Fibroblast of lung (primary cell): Measurements from ENCODE around the gene GK. TPM values are rescaled to one million over a fixed set of nuclear protein-coding genes. Genes with fewer than 3 reads are reported as not detected.
A peak's percentile ranks its signal among the peaks of the same experiment; 100 is the strongest.
"Not testable (repeated sequence)": the region's sequence is repeated elsewhere in the genome, so short reads cannot be mapped to it uniquely, and the experiment has no call there.

Experiments used
- DNase-seq, 2 donors: peaks; one replicate each; pipeline versions ENCODE4 v3.0.0 to v3.0.0-alpha.2; 2010; ENCODE audit warnings: low read depth in 2 of 2
- H2AFZ ChIP-seq: 2 replicates; pipeline ENCODE4 v1.5.1; 2012; ENCODE audit warnings: low read length, control low read depth, inconsistent platforms
- H3K27ac ChIP-seq: 2 replicates; pipeline ENCODE4 v1.5.1; 2011; ENCODE audit warnings: low read length, control low read depth; ENCODE audit not compliant: insufficient read depth
- H3K27me3 ChIP-seq: 2 replicates; pipeline ENCODE4 v1.5.1; 2011; ENCODE audit warnings: mild to moderate bottlenecking, low read length; ENCODE audit not compliant: control insufficient read depth, insufficient read depth
- H3K36me3 ChIP-seq: 2 replicates; pipeline ENCODE4 v1.5.1; 2011; ENCODE audit warnings: low read length; ENCODE audit not compliant: control insufficient read depth, insufficient read depth
- H3K4me1 ChIP-seq: 2 replicates; pipeline ENCODE4 v1.5.1; 2011; ENCODE audit warnings: low read length; ENCODE audit not compliant: control insufficient read depth, insufficient read depth; ENCODE audit errors: extremely low read depth
- H3K4me2 ChIP-seq: 2 replicates; pipeline ENCODE4 v1.5.1; 2011; ENCODE audit warnings: low read length, control low read depth; ENCODE audit not compliant: insufficient read depth; ENCODE audit errors: extremely low read depth
- H3K4me3 ChIP-seq, 4 experiments: fragments of 200-600 bp in 1 of 4; sonication (generic) in 1 of 4; replicated peaks in 1 of 4; 2 replicates each; pipeline ENCODE4 v1.5.1; 2011 to 2016; ENCODE audit warnings: low read length in 4 of 4, low read depth in 3 of 4, mild to moderate bottlenecking in 3 of 4, control low read depth in 2 of 4, inconsistent platforms in 1 of 4, mixed read lengths in 1 of 4; ENCODE audit not compliant: insufficient read depth in 1 of 4; ENCODE audit errors: control extremely low read depth in 1 of 4
- H3K79me2 ChIP-seq: 2 replicates; pipeline ENCODE4 v1.5.1; 2012; ENCODE audit warnings: mild to moderate bottlenecking, low read length, inconsistent platforms; ENCODE audit not compliant: control insufficient read depth, insufficient read depth
- H3K9ac ChIP-seq: 2 replicates; pipeline ENCODE4 v1.5.1; 2011; ENCODE audit warnings: mild to moderate bottlenecking, low read length, control low read depth; ENCODE audit not compliant: insufficient read depth
- H3K9me3 ChIP-seq: 2 replicates; pipeline ENCODE4 v1.5.1; 2012; ENCODE audit warnings: low read depth, low read length; ENCODE audit not compliant: control insufficient read depth, insufficient read depth
- H4K20me1 ChIP-seq: 2 replicates; pipeline ENCODE4 v1.5.1; 2011; ENCODE audit warnings: low read length; ENCODE audit not compliant: control insufficient read depth, insufficient read depth; ENCODE audit errors: extremely low read depth
- EZH2 ChIP-seq: IDR thresholded peaks from 2 replicates; pipeline ENCODE4 v1.5.1; 2012; ENCODE audit warnings: low read length, control low read depth, mild to moderate bottlenecking; ENCODE audit errors: missing control alignments
- polyA plus RNA-seq, 2 donors: library from polyadenylated mRNA; depleted of rRNA in 1 of 2; stranded (reverse) in 1 of 2; unstranded in 1 of 2; fragments of >200 nt; gene quantifications; 2 replicates each; pipeline ENCODE4 v1.2.1, GENCODE V29; 2011 to 2012; ENCODE audit warnings: missing spikeins in 1 of 2
- total RNA-seq: library from RNA; depleted of rRNA; stranded (reverse); fragments of >200 nt; gene quantifications from 2 replicates; pipeline ENCODE4 v1.2.1, GENCODE V29; 2014
- TF ChIP-seq, protein P1 (sequence below), 2 donors: IDR thresholded peaks in 1 of 2; conservative IDR thresholded peaks in 1 of 2; 1 replicate in 1 of 2; 2 replicates in 1 of 2; pipeline ENCODE4 v1.5.1; 2011 to 2012; ENCODE audit warnings: low read length in 2 of 2, control low read depth in 1 of 2, inconsistent platforms in 1 of 2, low read depth in 1 of 2, mild to moderate bottlenecking in 1 of 2

Gene GK
- total and polyA plus RNA-seq, 2 donors (not counting 1 experiment from before 2014, with no cell fraction given): 11.9 to 44.4 TPM

GRCh38 chrX:30622361-30622760 lies 30.9 kb upstream of the GK start:
- no peaks in the 10 kb centered on the region for H3K27me3 ChIP-seq
- no peak overlapping the region for H3K27ac ChIP-seq
- H3K79me2 ChIP-seq: no peaks in the 10 kb centered on the region
- TF ChIP-seq EZH2: no peak
- TF ChIP-seq, protein P1, sequence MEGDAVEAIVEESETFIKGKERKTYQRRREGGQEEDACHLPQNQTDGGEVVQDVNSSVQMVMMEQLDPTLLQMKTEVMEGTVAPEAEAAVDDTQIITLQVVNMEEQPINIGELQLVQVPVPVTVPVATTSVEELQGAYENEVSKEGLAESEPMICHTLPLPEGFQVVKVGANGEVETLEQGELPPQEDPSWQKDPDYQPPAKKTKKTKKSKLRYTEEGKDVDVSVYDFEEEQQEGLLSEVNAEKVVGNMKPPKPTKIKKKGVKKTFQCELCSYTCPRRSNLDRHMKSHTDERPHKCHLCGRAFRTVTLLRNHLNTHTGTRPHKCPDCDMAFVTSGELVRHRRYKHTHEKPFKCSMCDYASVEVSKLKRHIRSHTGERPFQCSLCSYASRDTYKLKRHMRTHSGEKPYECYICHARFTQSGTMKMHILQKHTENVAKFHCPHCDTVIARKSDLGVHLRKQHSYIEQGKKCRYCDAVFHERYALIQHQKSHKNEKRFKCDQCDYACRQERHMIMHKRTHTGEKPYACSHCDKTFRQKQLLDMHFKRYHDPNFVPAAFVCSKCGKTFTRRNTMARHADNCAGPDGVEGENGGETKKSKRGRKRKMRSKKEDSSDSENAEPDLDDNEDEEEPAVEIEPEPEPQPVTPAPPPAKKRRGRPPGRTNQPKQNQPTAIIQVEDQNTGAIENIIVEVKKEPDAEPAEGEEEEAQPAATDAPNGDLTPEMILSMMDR (conservative IDR thresholded peaks at IDR 0.05 in 1 of 2, IDR thresholded peaks at IDR 0.05 in 1 of 2; ENCODE audit: low read depth in 1 of 2, low read length in 2 of 2): no peak
- H3K4me2 ChIP-seq: no peak overlapping the region
- no peak for DNase-seq
- H3K4me1 ChIP-seq: no peaks in the 10 kb centered on the region
- no peak overlapping the region for H3K4me3 ChIP-seq
- no peaks in the 10 kb centered on the region for H4K20me1 ChIP-seq
- H2AFZ ChIP-seq: no peak overlapping the region
- no peak overlapping the region for H3K9ac ChIP-seq
- no peaks in the 10 kb centered on the region for H3K9me3 ChIP-seq
- H3K36me3 ChIP-seq: no peaks in the 10 kb centered on the region

DNA sequence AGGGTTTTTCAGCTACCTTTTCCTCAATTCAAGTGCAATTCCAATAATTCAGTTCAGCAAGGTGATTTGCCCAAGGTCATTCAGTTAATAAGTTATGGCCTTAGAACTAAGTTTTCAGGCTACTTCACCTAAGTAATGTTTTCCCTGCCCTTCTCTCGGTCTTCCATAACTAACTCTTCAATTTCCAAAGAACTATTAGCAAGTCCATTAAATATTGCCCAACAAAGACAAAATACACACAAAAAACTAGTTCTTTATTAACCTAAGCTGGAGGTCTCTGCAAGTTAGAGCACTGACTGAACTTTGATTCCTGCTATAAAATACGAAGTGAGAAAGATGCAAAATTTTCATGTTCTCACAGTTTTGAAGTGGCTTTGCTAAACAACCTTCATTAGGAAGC lies 26.8 kb upstream of the GK start:
- H4K20me1 ChIP-seq: no peaks in the 10 kb centered on the region
- H3K4me3 ChIP-seq: no peak overlapping the region
- no peaks in the 10 kb centered on the region for H3K27me3 ChIP-seq
- no peak overlapping the region for H3K9ac ChIP-seq
- H3K9me3 ChIP-seq: no peaks in the 10 kb centered on the region
- no peaks in the 10 kb centered on the region for H3K36me3 ChIP-seq
- DNase-seq: no peak
- no peak overlapping the region for H2AFZ ChIP-seq
- no peak overlapping the region for H3K4me2 ChIP-seq
- H3K79me2 ChIP-seq: no peaks in the 10 kb centered on the region
- H3K4me1 ChIP-seq: no peaks in the 10 kb centered on the region
- no peak overlapping the region for H3K27ac ChIP-seq
- TF ChIP-seq EZH2: no peak
- TF ChIP-seq, protein P1 (conservative IDR thresholded peaks at IDR 0.05 in 1 of 2, IDR thresholded peaks at IDR 0.05 in 1 of 2; ENCODE audit: low read depth in 1 of 2, low read length in 2 of 2): no peak

DNA sequence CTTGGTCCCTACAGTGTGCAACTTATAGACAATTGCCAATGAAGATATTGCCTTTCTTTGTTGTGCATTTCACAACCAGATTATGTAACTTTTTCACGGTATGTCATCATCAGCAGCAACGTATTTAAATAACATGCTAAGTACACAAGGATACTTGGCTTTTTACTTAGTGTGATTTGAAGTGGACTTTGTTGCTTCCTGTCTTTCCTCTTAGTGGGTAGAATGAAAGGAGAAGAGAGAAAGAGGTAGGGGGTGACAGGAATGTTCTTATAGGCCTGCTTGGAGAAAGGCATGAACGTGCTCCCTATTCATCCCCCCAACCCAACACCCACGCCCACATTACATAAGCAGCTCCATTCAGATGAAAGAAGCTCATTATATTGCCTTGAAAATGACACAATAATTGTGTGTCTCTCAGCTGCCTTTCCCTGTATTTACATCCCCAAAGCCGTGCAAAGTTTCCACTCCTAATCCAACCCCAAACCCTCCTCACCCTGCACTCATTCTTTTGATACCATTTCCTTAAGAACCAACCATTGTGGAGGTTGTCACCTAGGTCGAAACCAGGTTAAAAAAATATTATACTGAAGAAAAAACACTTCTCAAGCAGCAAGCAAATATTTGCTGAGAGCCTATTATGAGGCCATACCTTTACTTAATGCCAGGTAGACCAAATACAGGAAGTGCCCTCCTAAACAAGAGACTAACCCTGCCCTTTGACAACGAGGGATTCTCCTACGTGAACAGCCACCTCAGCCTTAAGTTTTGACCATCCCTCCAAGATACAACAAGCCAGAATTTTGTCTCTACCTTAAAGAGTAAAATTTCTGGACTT lies 25.2 kb upstream of the GK start:
- no peak overlapping the region for H2AFZ ChIP-seq
- H3K9me3 ChIP-seq: no peaks in the 10 kb centered on the region
- H3K79me2 ChIP-seq: no peaks in the 10 kb centered on the region
- TF ChIP-seq EZH2: no peak
- TF ChIP-seq, protein P1 (conservative IDR thresholded peaks at IDR 0.05 in 1 of 2, IDR thresholded peaks at IDR 0.05 in 1 of 2; ENCODE audit: low read depth in 1 of 2, low read length in 2 of 2): no peak
- H3K4me1 ChIP-seq: no peaks in the 10 kb centered on the region
- peak in 1 of 2 donors; percentile 42 for DNase-seq
- H4K20me1 ChIP-seq: no peaks in the 10 kb centered on the region
- no peaks in the 10 kb centered on the region for H3K36me3 ChIP-seq
- no peak overlapping the region for H3K27ac ChIP-seq
- H3K4me3 ChIP-seq: no peak overlapping the region
- H3K27me3 ChIP-seq: no peaks in the 10 kb centered on the region
- H3K4me2 ChIP-seq: no peak overlapping the region
- H3K9ac ChIP-seq: no peak overlapping the region

GRCh38 chrX:30634070-30634469 lies 19.2 kb upstream of the GK start:
- not testable (repeated sequence) for DNase-seq, H3K27me3 ChIP-seq, H2AFZ ChIP-seq, H3K9me3 ChIP-seq, H3K79me2 ChIP-seq, H3K36me3 ChIP-seq, H3K4me1 ChIP-seq, H3K4me2 ChIP-seq, H3K27ac ChIP-seq, H3K4me3 ChIP-seq, H4K20me1 ChIP-seq, H3K9ac ChIP-seq
